ENCODE results near the gene B2M.
"Not testable (repeated sequence)": the region's sequence is repeated elsewhere in the genome, so short reads cannot be mapped to it uniquely, and the experiment has no call there.

The B2M gene

DNA sequence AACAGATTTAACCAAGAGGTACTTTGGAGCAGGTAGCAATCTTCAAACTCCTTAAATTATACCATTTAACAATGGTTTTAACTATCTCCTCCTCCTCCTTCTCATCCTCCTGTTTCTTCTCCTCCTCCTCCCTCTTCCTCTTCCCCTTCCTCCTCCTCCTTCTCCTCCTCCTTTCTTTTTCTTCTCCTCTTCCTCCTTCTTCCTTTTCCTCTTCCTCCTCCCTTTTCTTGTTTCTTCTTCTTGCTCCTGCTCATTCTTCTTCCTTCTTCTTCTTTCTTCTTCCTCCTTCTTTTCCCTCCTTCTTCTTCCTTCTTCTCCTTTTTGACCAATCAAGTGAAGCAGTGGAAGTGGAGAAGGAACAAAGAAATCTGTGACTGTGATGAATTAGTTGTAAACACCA lies 14.3 kb upstream of the B2M start:
- DNase-seq: no peak
- CTCF ChIA-PET: interaction anchor here (1.2 to 2.4 kb wide), 3 partner anchors 12 to 34 kb away, joined by 3 to 11 read pairs (median 3); partner anchors contain the start of gene SPG11

DNA sequence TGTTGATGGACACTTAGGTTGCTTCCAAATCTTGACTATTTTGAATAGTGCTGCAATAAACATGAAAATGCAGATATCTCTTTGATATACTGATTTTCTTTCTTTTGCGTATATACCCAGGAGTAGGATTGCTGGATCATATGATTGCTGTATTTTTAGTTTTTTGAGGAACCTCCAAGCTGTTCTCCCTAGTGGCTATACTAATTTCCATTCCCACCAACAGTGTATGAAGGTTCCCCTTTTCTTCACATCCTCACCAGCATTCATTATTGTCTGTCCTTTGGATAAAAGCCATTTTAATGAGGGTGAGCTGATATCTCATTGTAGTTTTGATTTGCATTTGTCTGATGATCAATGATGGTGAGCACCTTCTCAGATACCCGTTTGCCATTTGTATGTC lies 12.7 kb upstream of the B2M start:
- Histone ChIP-seq H3K27me3 (replicated peaks in 2 of 5; ENCODE audit: control insufficient read depth in 4 of 5, insufficient read depth in 5 of 5, low read length in 4 of 5) (no peaks in the 10 kb centered on the region), H3K4me1 (ENCODE audit: control extremely low read depth in 1 of 4, control insufficient read depth in 4 of 4, insufficient read depth in 4 of 4, low read length in 3 of 4) (no peaks in the 10 kb centered on the region), H3K9me3 (ENCODE audit: control extremely low read depth in 1 of 5, control insufficient read depth in 4 of 5, insufficient read depth in 2 of 5, low read depth in 1 of 5, low read length in 4 of 5) (peaks cover 0 to 8% (median 0%) of the 10 kb centered on the region in 5 experiments), H3K4me3 (ENCODE audit: control insufficient read depth in 1 of 7, extremely low read depth in 1 of 7, insufficient read depth in 4 of 7, low read depth in 2 of 7, low read length in 6 of 7) (no peak overlapping the region), H3K27ac (ENCODE audit: insufficient read depth in 1 of 2, low read depth in 1 of 2, low read length in 2 of 2, poor library complexity in 1 of 2, severe bottlenecking in 2 of 2) (no peak overlapping the region), H3K36me3 (ENCODE audit: control insufficient read depth in 4 of 4, insufficient read depth in 4 of 4, low read length in 3 of 4) (no peaks in the 10 kb centered on the region)
- ChIA-PET POLR2A (no interaction called here), CTCF (interaction anchor here (0.8 to 1.4 kb wide), 2 partner anchors 34 to 35 kb away, joined by 3 to 6 read pairs; partner anchors contain the start of gene SPG11)
- no peak for DNase-seq
- no CpG with 5 or more reads among the region's 2 CpGs for WGBS (ENCODE audit: insufficient coverage)

More for the DNA sequence above, 14.3 kb upstream of the B2M start:
- Histone ChIP-seq H3K27me3 (replicated peaks in 2 of 5; ENCODE audit: control insufficient read depth in 4 of 5, insufficient read depth in 5 of 5, low read length in 4 of 5) (no peaks in the 10 kb centered on the region), H3K4me1 (ENCODE audit: control extremely low read depth in 1 of 4, control insufficient read depth in 4 of 4, insufficient read depth in 4 of 4, low read length in 3 of 4) (no peaks in the 10 kb centered on the region), H3K9me3 (ENCODE audit: control extremely low read depth in 1 of 5, control insufficient read depth in 4 of 5, insufficient read depth in 2 of 5, low read depth in 1 of 5, low read length in 4 of 5) (peaks cover 0 to 6% (median 0%) of the 10 kb centered on the region in 5 experiments), H3K4me3 (ENCODE audit: control insufficient read depth in 1 of 7, extremely low read depth in 1 of 7, insufficient read depth in 4 of 7, low read depth in 2 of 7, low read length in 6 of 7) (no peak overlapping the region), H3K36me3 (ENCODE audit: control insufficient read depth in 4 of 4, insufficient read depth in 4 of 4, low read length in 3 of 4) (no peaks in the 10 kb centered on the region), H3K27ac (ENCODE audit: insufficient read depth in 1 of 2, low read depth in 1 of 2, low read length in 2 of 2, poor library complexity in 1 of 2, severe bottlenecking in 2 of 2) (no peak overlapping the region)
- POLR2A ChIA-PET: interaction anchor here (0.8 kb wide), 1 partner anchor 14 kb away, joined by 4 read pairs; the partner anchor contains the start of genes B2M and PATL2

DNA sequence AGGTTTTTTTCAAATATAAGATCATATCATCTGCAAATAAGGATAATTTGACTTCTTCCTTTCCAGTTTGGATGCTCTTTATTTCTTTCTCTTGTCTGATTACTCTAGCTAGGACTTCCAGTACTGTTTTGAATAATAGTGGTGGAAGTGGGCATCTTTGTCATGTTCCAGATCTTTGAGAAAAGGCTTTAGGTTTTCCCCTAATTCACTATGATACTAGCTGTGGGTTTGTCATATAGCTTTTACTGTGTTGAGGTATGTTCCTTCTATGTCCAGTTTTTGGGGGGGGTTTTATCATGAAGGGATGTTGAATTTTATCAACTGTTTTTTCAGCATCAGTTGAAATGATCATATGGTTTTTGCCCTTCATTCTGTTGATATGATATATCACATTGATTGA lies 10.6 kb upstream of the B2M start:
- peaks cover 0 to 12% (median 3%) of the 10 kb centered on the region in 5 experiments for H3K9me3 ChIP-seq (ENCODE audit: control extremely low read depth in 1 of 5, control insufficient read depth in 4 of 5, insufficient read depth in 2 of 5, low read depth in 1 of 5, low read length in 4 of 5)
- H3K27me3 ChIP-seq (replicated peaks in 2 of 5; ENCODE audit: control insufficient read depth in 4 of 5, insufficient read depth in 5 of 5, low read length in 4 of 5); H3K4me3 ChIP-seq (ENCODE audit: control insufficient read depth in 1 of 7, extremely low read depth in 1 of 7, insufficient read depth in 4 of 7, low read depth in 2 of 7, low read length in 6 of 7); POLR2A ChIA-PET; DNase-seq; CTCF ChIA-PET; H3K4me1 ChIP-seq (ENCODE audit: control extremely low read depth in 1 of 4, control insufficient read depth in 4 of 4, insufficient read depth in 4 of 4, low read length in 3 of 4); H3K27ac ChIP-seq (ENCODE audit: insufficient read depth in 1 of 2, low read depth in 1 of 2, low read length in 2 of 2, poor library complexity in 1 of 2, severe bottlenecking in 2 of 2); H3K36me3 ChIP-seq (ENCODE audit: control insufficient read depth in 4 of 4, insufficient read depth in 4 of 4, low read length in 3 of 4): not testable (repeated sequence)

DNA sequence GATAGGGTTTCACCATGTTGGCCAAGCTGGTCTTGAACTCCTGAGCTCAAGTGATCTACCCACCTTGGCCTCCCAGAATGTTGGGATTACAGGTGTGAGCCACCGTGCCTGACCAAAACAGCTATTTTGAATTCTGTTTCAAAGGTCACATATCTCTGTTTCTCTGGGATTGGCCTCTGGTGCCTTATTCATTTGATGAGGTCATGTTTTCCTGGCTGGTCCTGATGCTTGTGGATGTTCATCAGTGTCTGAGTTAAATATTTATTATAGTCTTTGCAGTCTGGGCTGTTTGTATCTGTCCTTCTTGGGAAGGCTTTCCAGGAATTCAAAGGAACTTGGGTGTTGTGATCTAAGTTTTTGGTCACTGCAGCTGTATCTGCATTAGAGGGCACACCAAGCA lies 5.3 kb upstream of the B2M start:
- DNase-seq: no peak
- Histone ChIP-seq H3K27ac (ENCODE audit: insufficient read depth in 1 of 2, low read depth in 1 of 2, low read length in 2 of 2, poor library complexity in 1 of 2, severe bottlenecking in 2 of 2) (no peak overlapping the region), H3K9me3 (ENCODE audit: control extremely low read depth in 1 of 5, control insufficient read depth in 4 of 5, insufficient read depth in 2 of 5, low read depth in 1 of 5, low read length in 4 of 5) (peaks cover 0 to 10% (median 3%) of the 10 kb centered on the region in 5 experiments), H3K4me1 (ENCODE audit: control extremely low read depth in 1 of 4, control insufficient read depth in 4 of 4, insufficient read depth in 4 of 4, low read length in 3 of 4) (peaks cover 3 to 17% (median 9%) of the 10 kb centered on the region in 4 experiments), H3K27me3 (replicated peaks in 2 of 5; ENCODE audit: control insufficient read depth in 4 of 5, insufficient read depth in 5 of 5, low read length in 4 of 5) (no peaks in the 10 kb centered on the region), H3K4me3 (ENCODE audit: control insufficient read depth in 1 of 7, extremely low read depth in 1 of 7, insufficient read depth in 4 of 7, low read depth in 2 of 7, low read length in 6 of 7) (no peak overlapping the region), H3K36me3 (ENCODE audit: control insufficient read depth in 4 of 4, insufficient read depth in 4 of 4, low read length in 3 of 4) (peaks cover 0 to 6% (median 3%) of the 10 kb centered on the region in 4 experiments)
- CTCF ChIA-PET: interaction anchor here (1.1 to 1.6 kb wide), 4 partner anchors 13 to 43 kb away, joined by 3 to 6 read pairs (median 6); partner anchors contain the start of gene SPG11
- POLR2A ChIA-PET: interaction anchor here (0.6 kb wide), 1 partner anchor 14 kb away, joined by 4 read pairs; no protein-coding TSS in a partner anchor
- WGBS (ENCODE audit: insufficient coverage): 100% methylated on average over 1 of the region's 1 CpG

DNA sequence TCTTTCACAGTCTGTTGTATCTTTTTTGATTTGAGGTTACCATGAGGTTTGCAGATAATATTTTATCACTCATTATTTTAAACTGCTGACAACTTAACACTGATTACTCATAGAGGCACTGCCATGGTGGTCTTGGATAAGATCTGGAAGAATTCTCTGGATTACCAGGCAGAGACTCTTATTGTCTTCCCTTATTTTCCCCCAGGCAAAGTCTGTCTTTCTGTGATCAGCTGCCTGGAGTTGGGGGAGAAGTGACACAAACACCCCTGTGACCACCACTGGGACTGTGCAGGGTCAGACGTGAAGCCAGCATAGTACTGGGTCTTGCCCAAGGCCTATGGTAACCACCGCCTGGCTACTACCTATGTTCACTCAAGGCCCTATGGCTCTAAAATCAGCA lies 4.9 kb upstream of the B2M start:
- CTCF ChIA-PET: interaction anchor here (1.1 to 1.7 kb wide), 4 partner anchors 10 to 43 kb away, joined by 5 to 9 read pairs (median 6); partner anchors contain the start of gene SPG11
- peaks cover 3 to 17% (median 9%) of the 10 kb centered on the region in 4 experiments for H3K4me1 ChIP-seq (ENCODE audit: control extremely low read depth in 1 of 4, control insufficient read depth in 4 of 4, insufficient read depth in 4 of 4, low read length in 3 of 4)
- H3K4me3 ChIP-seq (ENCODE audit: control insufficient read depth in 1 of 7, extremely low read depth in 1 of 7, insufficient read depth in 4 of 7, low read depth in 2 of 7, low read length in 6 of 7): no peak overlapping the region
- peaks cover 0 to 10% (median 3%) of the 10 kb centered on the region in 5 experiments for H3K9me3 ChIP-seq (ENCODE audit: control extremely low read depth in 1 of 5, control insufficient read depth in 4 of 5, insufficient read depth in 2 of 5, low read depth in 1 of 5, low read length in 4 of 5)
- no peaks in the 10 kb centered on the region for H3K27me3 ChIP-seq (replicated peaks in 2 of 5; ENCODE audit: control insufficient read depth in 4 of 5, insufficient read depth in 5 of 5, low read length in 4 of 5)
- DNase-seq: no peak
- H3K36me3 ChIP-seq (ENCODE audit: control insufficient read depth in 4 of 4, insufficient read depth in 4 of 4, low read length in 3 of 4): peaks cover 0 to 6% (median 3%) of the 10 kb centered on the region in 4 experiments
- H3K27ac ChIP-seq (ENCODE audit: insufficient read depth in 1 of 2, low read depth in 1 of 2, low read length in 2 of 2, poor library complexity in 1 of 2, severe bottlenecking in 2 of 2): no peak overlapping the region
- POLR2A ChIA-PET: no interaction called here
- 100% methylated on average over 2 of the region's 2 CpGs for WGBS (ENCODE audit: insufficient coverage)

DNA sequence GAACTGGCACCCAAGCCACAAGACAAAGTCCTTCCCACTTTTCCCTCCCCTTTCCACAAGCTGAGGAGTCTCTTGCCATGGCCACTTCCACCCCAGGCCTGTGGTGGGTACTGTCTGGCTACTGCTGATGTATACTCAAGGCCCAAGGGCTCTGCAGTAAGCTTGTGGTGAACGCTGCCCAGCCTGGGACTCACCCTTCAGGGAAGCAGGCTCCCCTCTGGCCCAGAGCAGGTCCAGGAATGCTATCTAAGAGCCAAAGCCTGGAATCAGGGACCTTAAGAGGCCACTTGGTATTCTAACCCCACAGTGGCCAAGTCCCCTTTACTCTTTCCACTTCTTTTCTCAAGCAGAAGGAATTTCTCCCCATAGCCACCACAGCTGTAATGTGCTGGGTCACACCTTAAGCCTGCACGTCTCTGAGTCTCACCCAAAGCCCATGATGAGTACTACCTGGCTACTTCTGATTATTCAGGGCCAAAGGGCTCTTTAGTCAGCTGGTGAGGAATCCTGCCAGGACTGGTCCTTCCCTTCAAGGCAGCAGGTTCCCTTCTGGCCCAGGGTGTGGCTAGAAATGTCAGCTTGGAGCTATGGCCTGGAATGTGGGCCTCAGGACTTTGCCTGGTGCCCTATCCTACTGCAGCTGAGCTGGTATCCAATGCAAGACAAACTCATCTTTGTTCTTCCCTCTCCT lies 4.2 kb upstream of the B2M start:
- Histone ChIP-seq H3K4me1 (ENCODE audit: control extremely low read depth in 1 of 4, control insufficient read depth in 4 of 4, insufficient read depth in 4 of 4, low read length in 3 of 4) (peaks cover 3 to 17% (median 9%) of the 10 kb centered on the region in 4 experiments), H3K27ac (ENCODE audit: insufficient read depth in 1 of 2, low read depth in 1 of 2, low read length in 2 of 2, poor library complexity in 1 of 2, severe bottlenecking in 2 of 2) (no peak overlapping the region), H3K36me3 (ENCODE audit: control insufficient read depth in 4 of 4, insufficient read depth in 4 of 4, low read length in 3 of 4) (peaks cover 0 to 6% (median 3%) of the 10 kb centered on the region in 4 experiments), H3K9me3 (ENCODE audit: control extremely low read depth in 1 of 5, control insufficient read depth in 4 of 5, insufficient read depth in 2 of 5, low read depth in 1 of 5, low read length in 4 of 5) (peaks cover 0 to 5% (median 3%) of the 10 kb centered on the region in 5 experiments), H3K4me3 (ENCODE audit: control insufficient read depth in 1 of 7, extremely low read depth in 1 of 7, insufficient read depth in 4 of 7, low read depth in 2 of 7, low read length in 6 of 7) (no peak overlapping the region), H3K27me3 (replicated peaks in 2 of 5; ENCODE audit: control insufficient read depth in 4 of 5, insufficient read depth in 5 of 5, low read length in 4 of 5) (no peaks in the 10 kb centered on the region)
- no peak for DNase-seq
- 92% methylated on average over 2 of the region's 2 CpGs for WGBS (ENCODE audit: insufficient coverage)
- CTCF ChIA-PET: interaction anchor here (1.6 to 1.7 kb wide), 3 partner anchors 11 to 31 kb away, joined by 4 to 9 read pairs (median 6); no protein-coding TSS in a partner anchor
- POLR2A ChIA-PET: no interaction called here

Data from common myeloid progenitor, CD34-positive (primary cell).